ENCODE measurements around the gene SGIP1. TPM values are rescaled to one million over a fixed set of nuclear protein-coding genes. Genes with fewer than 3 reads are reported as not detected.

The SGIP1 gene
- total and polyA plus RNA-seq, 7 donors, result 0.74 to 3.7 (median 1.0) TPM

- no peak for TF ChIP-seq CTCF (IDR thresholded peaks at IDR 0.05)
- H3K27me3 ChIP-seq (ENCODE audit: insufficient read depth in 3 of 3, low read length in 2 of 3), result no peaks in the 10 kb centered on the region
- no peaks in the 10 kb centered on the region for H3K36me3 ChIP-seq (ENCODE audit: insufficient read depth in 1 of 2, low read depth in 1 of 2)
- H3K4me1 ChIP-seq, result no peaks in the 10 kb centered on the region
- WGBS, 3 donors, result 81 to 86% (median 81%) methylated on average over 4 of the region's 4 CpGs
- H3K27ac ChIP-seq, result no peak overlapping the region
- DNase-seq (no peak), ATAC-seq (no peak)
- H3K9me3 ChIP-seq, result no peaks in the 10 kb centered on the region
- H3K4me3 ChIP-seq, result no peak overlapping the region
- intact Hi-C loops (cut with DNase I), result no loop called here
Observed at GRCh38 chr1:66613187-66613586, 79.2 kb downstream of the SGIP1 start.

GRCh38 chr1:66617362-66618184 lies 83.6 kb downstream of the SGIP1 start:
- Histone ChIP-seq H3K4me3 (no peak overlapping the region), H3K27me3 (ENCODE audit: insufficient read depth in 3 of 3, low read length in 2 of 3) (no peaks in the 10 kb centered on the region), H3K9me3 (no peaks in the 10 kb centered on the region), H3K36me3 (ENCODE audit: insufficient read depth in 1 of 2, low read depth in 1 of 2) (no peaks in the 10 kb centered on the region), H3K27ac (no peak overlapping the region), H3K4me1 (no peaks in the 10 kb centered on the region)
- DNase-seq (no peak), ATAC-seq (no peak)
- WGBS, 3 donors, result 86 to 89% (median 88%) methylated on average over 4 of the region's 4 CpGs
- intact Hi-C loops (cut with DNase I), result no loop called here
- TF ChIP-seq CTCF (IDR thresholded peaks at IDR 0.05), result no peak

GRCh38 chr1:66618390-66618789 lies 84.4 kb downstream of the SGIP1 start:
- Histone ChIP-seq H3K27me3 (ENCODE audit: insufficient read depth in 3 of 3, low read length in 2 of 3) (no peaks in the 10 kb centered on the region), H3K4me1 (no peaks in the 10 kb centered on the region), H3K36me3 (ENCODE audit: insufficient read depth in 1 of 2, low read depth in 1 of 2) (no peaks in the 10 kb centered on the region), H3K27ac (no peak overlapping the region), H3K9me3 (no peaks in the 10 kb centered on the region), H3K4me3 (no peak overlapping the region)
- no peak for ATAC-seq
- intact Hi-C loops (cut with DNase I), result no loop called here
- no peak for TF ChIP-seq CTCF (IDR thresholded peaks at IDR 0.05)
- DNase-seq, result no peak

- 26 to 48% (median 44%) methylated on average over 1 of the region's 1 CpG for whole genome bisulfite sequencing, 3 donors
- Histone ChIP-seq H3K27ac (no peak overlapping the region), H3K36me3 (ENCODE audit: insufficient read depth in 1 of 2, low read depth in 1 of 2) (no peaks in the 10 kb centered on the region), H3K4me1 (no peaks in the 10 kb centered on the region), H3K27me3 (ENCODE audit: insufficient read depth in 3 of 3, low read length in 2 of 3) (no peaks in the 10 kb centered on the region), H3K9me3 (no peaks in the 10 kb centered on the region), H3K4me3 (no peak overlapping the region)
- no peak for DNase-seq
- TF ChIP-seq CTCF (IDR thresholded peaks at IDR 0.05), result no peak
- intact Hi-C loops (cut with DNase I), result loop anchor here in 1 of 2 donors (10.0 kb wide), 1 partner anchor 61 kb away; no protein-coding TSS in a partner anchor
- ATAC-seq, result no peak
Observed at GRCh38 chr1:66623812-66624211, 89.9 kb downstream of the SGIP1 start.
